ENCODE results near the gene C1QL1.

The C1QL1 gene

GRCh38 chr17:44968225-44969143 is at the start of gene C1QL1:
Gene C1QL1 (minus strand): TSS chr17:44968303. CDS start chr17:44968048, 255 bp downstream.
- DNase-seq = peak in 48 of 51 donors; percentile 10 to 87 (median 71)

DNA sequence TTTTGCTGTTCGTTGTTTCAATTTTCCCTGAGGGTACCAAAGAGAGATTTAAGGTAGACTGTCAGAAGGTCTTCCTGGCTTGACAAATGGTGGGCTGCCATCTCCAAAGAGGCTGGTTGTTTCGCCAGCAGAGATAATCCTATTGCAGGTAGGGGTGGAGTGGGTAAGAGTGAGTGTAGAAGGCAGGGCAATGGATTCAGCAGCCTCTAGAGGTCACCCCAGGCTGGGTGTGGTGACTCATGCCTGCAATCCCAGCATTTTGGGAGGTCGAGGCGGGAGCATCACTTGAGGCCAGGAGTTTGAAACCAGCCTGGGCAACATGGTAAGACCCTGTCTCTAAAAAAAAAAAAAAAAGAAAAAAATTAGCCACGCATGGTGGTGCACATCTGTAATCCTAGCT is 48.7 kb upstream of the C1QL1 start:
- DNase-seq = no peak

- DNase-seq = no peak
Observed at GRCh38 chr17:45016237-45016636, 48.1 kb upstream of the C1QL1 start.

- peak in 6 of 51 donors; percentile 9 to 35 (median 18) for DNase-seq
Observed at GRCh38 chr17:45013021-45013997, 45.2 kb upstream of the C1QL1 start.

- no peak for DNase-seq
Observed at GRCh38 chr17:45011767-45012166, 43.7 kb upstream of the C1QL1 start.

- no peak for DNase-seq
Observed at GRCh38 chr17:45009676-45010467, 41.8 kb upstream of the C1QL1 start.

DNA sequence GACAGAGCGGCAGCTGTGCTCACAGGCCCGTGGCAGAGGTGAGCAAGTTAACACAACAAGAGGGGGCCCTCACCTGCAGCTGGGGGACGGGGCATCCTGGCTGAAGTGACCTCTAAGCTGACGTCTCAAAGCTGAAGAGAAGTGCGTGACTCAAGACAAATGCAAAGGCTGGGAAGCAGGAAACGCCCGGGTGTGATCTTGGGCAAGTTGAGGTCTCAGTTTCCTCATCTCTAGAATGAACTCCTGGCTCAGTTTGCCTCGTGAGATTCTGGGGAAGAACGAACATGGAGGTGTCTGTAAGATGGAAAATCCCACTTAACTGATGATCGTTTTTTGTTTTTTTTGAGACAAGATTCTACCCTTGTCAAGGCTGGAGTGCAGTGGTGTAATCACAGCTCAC is 40.1 kb upstream of the C1QL1 start:
- DNase-seq = no peak

- no peak for DNase-seq
Observed at GRCh38 chr17:45006927-45007461, 38.9 kb upstream of the C1QL1 start.

GRCh38 chr17:45005700-45006099 is 37.6 kb upstream of the C1QL1 start:
- no peak for DNase-seq

GRCh38 chr17:45004388-45004787 is 36.3 kb upstream of the C1QL1 start:
- DNase-seq = no peak

DNA sequence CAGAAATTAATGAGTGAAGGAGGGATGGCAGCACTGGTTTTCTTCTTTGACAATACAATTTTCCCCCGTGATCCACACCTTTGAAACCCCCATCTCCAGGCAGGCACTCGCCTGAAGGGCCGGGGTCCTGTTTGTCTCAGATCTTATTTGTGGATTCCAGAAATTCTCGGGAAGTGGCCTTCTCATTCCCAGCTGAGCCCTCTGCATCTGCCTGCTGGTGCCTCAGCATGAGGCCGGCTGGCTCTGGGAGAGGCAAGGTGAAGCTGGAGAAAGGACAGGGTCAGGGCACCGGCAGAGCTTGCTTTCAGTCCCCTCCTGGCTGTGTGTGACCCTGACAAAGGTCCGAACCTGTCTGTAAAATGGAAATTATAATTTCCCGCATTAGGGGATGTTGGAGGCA is 35.8 kb upstream of the C1QL1 start:
- no peak for DNase-seq

DNA sequence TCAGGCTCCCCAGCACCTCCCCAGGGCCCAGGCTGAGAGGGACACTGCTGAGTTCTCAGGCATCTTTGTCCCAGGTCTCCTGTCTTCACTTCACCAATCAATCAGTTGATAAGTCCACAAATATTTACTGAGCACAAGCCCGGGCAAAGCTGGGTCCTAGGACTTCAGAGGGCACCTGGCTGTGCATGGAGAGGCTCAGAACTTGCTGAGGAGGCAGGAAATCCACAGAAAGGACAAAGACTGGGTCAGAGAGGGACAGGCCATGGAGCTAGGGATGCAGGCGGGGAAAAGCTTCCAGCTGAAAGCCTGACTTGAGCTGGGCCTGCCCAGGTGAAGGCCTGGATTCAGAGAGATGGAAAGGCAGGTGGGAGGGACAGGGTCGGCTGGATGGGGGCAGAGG is 33.2 kb upstream of the C1QL1 start:
- no peak for DNase-seq

GRCh38 chr17:44999433-44999832 is 31.3 kb upstream of the C1QL1 start:
- DNase-seq = no peak

DNA sequence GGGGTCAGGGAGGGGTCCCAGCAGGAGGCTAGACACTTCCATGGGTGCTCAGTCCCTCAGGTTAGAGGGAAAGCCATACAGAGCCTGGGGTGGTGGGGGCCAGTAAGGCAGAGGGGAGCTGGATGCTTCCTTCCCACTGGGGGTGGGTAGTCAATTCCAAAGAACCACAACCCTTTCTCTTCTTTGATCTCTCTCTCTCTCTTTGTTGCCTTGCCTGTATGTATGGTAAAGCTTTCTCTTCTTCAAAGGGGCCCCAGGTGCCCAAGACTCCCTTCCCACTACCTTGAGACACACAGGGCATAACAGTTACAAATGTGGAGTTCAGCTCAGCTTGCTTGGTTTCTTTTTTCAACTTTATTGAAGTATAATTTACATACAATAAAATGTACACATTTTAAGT is 30.5 kb upstream of the C1QL1 start:
- no peak for DNase-seq

DNA sequence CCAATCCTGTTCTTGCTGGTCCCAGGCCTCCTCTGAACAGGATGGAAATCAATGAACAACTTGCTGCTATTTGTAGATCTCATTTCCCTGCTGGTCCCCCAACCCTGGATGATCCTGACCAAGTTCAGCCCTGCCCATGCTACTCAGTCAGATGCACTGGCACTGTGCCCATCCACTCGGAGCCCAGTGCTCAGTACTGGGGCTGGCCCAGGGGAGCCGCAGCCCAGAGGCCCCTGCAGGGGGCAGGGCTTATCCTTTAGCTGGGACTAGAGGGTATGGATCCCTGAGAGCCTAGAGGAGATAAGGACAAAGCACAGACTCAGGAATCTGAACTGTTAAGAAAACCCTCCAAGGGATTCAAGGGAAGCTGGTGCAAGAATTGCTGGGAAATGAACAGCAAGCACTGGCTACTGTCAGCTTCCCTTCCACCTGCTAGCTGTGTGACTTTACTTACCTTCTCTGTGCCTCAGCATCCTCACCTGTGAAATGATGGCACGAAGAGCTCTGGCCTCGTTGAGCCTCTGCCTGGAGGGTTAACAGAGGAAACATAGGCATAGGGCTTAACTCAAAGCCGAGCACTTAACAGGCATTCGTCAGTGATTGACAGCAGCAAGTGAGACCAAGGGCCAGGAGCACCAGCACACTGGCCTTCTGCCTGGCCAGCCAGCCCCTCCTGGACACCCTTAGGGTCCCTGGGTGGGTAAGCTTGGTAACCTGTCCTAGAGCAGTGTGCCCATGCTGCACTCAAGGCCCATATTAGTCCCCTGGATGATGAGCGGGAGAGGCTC is 29.8 kb upstream of the C1QL1 start:
- no peak for DNase-seq

- DNase-seq = no peak
Observed at GRCh38 chr17:44996304-44996703, 28.2 kb upstream of the C1QL1 start.

GRCh38 chr17:44995436-44996001 is 27.4 kb upstream of the C1QL1 start:
- DNase-seq = no peak

DNA sequence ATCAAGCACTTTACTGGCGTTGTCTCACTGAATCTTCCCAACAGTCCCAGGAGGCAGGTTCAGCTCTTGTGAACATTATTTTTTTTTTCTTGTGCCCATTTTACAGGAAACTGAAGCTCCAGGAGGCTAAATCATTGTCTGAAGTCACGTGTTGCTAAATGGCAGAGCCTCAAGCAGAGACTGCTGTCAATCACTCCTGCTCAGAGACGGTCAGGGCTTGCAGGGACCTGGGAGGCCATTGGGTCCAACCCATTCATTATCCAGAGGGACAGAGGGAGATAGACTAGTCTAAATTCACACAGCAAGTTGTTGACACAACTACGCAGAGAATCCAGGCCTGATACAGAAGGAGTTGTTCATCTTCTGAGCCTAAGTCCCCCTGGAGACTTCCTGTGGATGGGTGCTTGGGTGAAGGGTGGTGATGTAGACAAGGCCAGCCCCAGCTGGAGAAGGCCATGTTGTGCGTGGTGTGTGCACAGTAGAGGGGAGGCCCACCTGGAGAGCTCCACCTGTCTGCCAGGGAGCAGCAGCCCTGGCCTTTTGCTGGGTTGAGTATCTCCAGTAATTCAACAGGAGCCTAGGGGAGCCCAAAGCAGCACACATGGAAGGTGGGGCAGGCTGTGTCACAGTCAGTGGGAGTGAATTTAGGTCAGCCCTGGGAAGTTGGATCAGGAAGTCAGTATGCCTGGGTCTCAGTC is 24.3 kb upstream of the C1QL1 start:
- DNase-seq = no peak

DNA sequence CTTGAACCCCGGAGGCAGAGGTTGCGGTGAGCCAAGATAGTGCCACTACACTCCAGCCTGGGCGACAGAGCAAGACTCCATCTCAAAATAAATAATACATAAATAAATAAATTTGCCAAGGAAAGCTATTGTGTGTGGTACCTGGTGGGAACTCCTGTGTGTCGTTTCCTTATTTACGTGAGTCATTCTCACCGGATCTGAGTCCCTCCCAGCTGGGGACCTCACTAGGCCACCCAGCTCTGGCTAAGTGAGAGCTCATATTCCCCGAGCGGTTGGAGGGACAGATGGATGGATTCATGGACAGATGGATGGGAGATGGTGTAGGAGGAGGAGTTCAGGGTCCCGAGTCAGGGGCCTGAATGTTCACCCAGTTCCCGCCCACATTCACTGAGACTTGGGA is 22.9 kb upstream of the C1QL1 start:
- no peak for DNase-seq
